Loucy (cell line): Measurements from ENCODE around the gene G2E3.

ENCODE experiments used
- H2AFZ ChIP-seq: fragments of 200-600 bp; sonication (generic); 2 replicates; pipeline ENCODE4 v1.6.0; 2016; ENCODE audit warnings: antibody characterized with exemption, mild to moderate bottlenecking, low read length, moderate library complexity
- H3F3A ChIP-seq: fragments of 200-600 bp; 2 replicates; pipeline ENCODE4 v1.6.0; 2016; ENCODE audit warnings: antibody characterized with exemption, low read depth, mild to moderate bottlenecking
- H3K27me3 ChIP-seq: fragments of 200-600 bp; sonication (generic); 2 replicates; pipeline ENCODE4 v1.6.1; 2014; ENCODE audit warnings: low read length, mild to moderate bottlenecking; ENCODE audit not compliant: insufficient read depth, poor library complexity, severe bottlenecking
- H3K36me3 ChIP-seq: fragments of 200-600 bp; sonication (generic); 2 replicates; pipeline ENCODE4 v1.6.1; 2016; ENCODE audit warnings: low read length; ENCODE audit not compliant: insufficient read depth
- H3K4me1 ChIP-seq: fragments of 200-600 bp; sonication (generic); 2 replicates; pipeline ENCODE4 v1.5.1; 2014; ENCODE audit warnings: low read length, mild to moderate bottlenecking; ENCODE audit not compliant: insufficient read depth, poor library complexity, severe bottlenecking
- H3K4me2 ChIP-seq: fragments of 200-600 bp; sonication (generic); 2 replicates; pipeline ENCODE4 v1.6.0; 2014; ENCODE audit warnings: antibody characterized with exemption, low read length, low read depth, mild to moderate bottlenecking; ENCODE audit not compliant: poor library complexity, severe bottlenecking
- H3K4me3 ChIP-seq: fragments of 200-600 bp; sonication (generic); 2 replicates; pipeline ENCODE4 v1.5.1; 2014; ENCODE audit warnings: low read length, mild to moderate bottlenecking, mixed read lengths; ENCODE audit not compliant: poor library complexity, severe bottlenecking
- H3K79me2 ChIP-seq: fragments of 200-600 bp; sonication (generic); 2 replicates; pipeline ENCODE4 v1.6.1; 2014; ENCODE audit warnings: low read length; ENCODE audit not compliant: insufficient read depth
- H3K9ac ChIP-seq: fragments of 200-600 bp; sonication (generic); 2 replicates; pipeline ENCODE4 v1.6.0; 2014; ENCODE audit warnings: mild to moderate bottlenecking, low read depth, low read length, moderate library complexity; ENCODE audit not compliant: poor library complexity, severe bottlenecking
- H3K9me2 ChIP-seq: fragments of 200-600 bp; sonication (generic); replicated peaks from 2 replicates; pipeline ENCODE4 v1.6.1; 2016; ENCODE audit warnings: low read depth, low read length, mixed read lengths
- H3K9me3 ChIP-seq: fragments of 200-600 bp; sonication (generic); 2 replicates; pipeline ENCODE4 v1.6.1; 2014; ENCODE audit warnings: mild to moderate bottlenecking, antibody characterized with exemption, low read length, low read depth; ENCODE audit not compliant: insufficient read depth
- H4K20me1 ChIP-seq: fragments of 200-600 bp; sonication (generic); 2 replicates; pipeline ENCODE4 v1.6.0; 2014; ENCODE audit warnings: antibody characterized with exemption, low read length, mild to moderate bottlenecking; ENCODE audit not compliant: insufficient read depth, poor library complexity, severe bottlenecking
- EZH2phosphoT487 ChIP-seq: fragments of 200-600 bp; IDR thresholded peaks from 2 replicates; pipeline ENCODE4 v1.6.1; 2018; ENCODE audit warnings: antibody characterized with exemption, mild to moderate bottlenecking, moderate library complexity, borderline replicate concordance
- TF ChIP-seq, protein P1 (sequence below): fragments of 200-600 bp; sonication (generic); conservative IDR thresholded peaks from 2 replicates; pipeline ENCODE4 v1.5.1; 2014; ENCODE audit warnings: mild to moderate bottlenecking, antibody characterized with exemption, low read length

The G2E3 gene

DNA sequence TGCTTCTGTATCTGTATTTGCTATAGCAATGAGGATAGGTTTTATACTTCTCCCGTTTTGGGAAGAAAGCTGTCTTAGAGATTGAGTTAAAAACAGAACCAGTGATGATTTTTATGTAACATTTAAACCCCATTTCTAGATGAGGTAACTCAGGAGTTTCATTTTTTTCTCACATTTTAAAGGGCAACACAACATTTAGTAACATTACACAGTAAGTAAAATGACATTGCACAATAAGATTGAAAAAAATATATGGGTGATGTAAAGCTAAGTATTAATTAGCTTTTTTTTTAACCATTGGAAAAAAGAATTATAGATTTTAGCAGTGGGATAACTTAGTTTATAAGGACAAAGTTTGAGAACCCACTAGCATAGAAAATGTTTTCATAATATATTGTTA is 38.0 kb downstream of the G2E3 start:
- H3K36me3 ChIP-seq: peaks cover 84% of the 10 kb centered on the region; the same call in 1 of the 2 replicates

DNA sequence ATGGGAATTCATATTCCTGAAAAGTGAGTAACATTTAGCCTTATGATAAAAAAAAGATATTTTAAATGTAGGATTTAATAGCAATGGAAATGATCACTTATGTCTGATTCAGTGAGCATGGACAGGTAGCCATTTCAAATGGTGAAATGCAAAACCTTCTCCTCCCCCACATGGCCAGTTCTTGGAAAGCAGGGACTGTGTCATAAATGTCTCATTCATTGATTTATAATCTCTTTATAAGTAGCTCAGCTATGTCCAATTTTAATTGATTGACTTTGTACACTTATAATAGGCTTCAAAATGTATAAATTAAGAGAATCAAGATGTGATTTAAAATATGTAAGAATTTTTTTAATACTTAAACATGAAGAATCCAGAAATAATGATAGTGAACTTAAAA is 38.5 kb downstream of the G2E3 start:
- no peak overlapping the region for H2AFZ ChIP-seq
- no peaks in the 10 kb centered on the region for H3K9me3 ChIP-seq
- no peaks in the 10 kb centered on the region; the same call in 1 of the 2 replicates for H3K79me2 ChIP-seq
- no peaks in the 10 kb centered on the region for H3K27me3 ChIP-seq
- no peak overlapping the region for H3K9ac ChIP-seq
- H4K20me1 ChIP-seq: no peaks in the 10 kb centered on the region
- peaks cover 85% of the 10 kb centered on the region; the same call in 1 of the 2 replicates for H3K36me3 ChIP-seq
- H3F3A ChIP-seq: no peaks in the 10 kb centered on the region
- TF ChIP-seq EZH2phosphoT487: no peak
- TF ChIP-seq, protein P1, sequence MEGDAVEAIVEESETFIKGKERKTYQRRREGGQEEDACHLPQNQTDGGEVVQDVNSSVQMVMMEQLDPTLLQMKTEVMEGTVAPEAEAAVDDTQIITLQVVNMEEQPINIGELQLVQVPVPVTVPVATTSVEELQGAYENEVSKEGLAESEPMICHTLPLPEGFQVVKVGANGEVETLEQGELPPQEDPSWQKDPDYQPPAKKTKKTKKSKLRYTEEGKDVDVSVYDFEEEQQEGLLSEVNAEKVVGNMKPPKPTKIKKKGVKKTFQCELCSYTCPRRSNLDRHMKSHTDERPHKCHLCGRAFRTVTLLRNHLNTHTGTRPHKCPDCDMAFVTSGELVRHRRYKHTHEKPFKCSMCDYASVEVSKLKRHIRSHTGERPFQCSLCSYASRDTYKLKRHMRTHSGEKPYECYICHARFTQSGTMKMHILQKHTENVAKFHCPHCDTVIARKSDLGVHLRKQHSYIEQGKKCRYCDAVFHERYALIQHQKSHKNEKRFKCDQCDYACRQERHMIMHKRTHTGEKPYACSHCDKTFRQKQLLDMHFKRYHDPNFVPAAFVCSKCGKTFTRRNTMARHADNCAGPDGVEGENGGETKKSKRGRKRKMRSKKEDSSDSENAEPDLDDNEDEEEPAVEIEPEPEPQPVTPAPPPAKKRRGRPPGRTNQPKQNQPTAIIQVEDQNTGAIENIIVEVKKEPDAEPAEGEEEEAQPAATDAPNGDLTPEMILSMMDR: no peak
- H3K4me1 ChIP-seq: no peaks in the 10 kb centered on the region
- H3K4me2 ChIP-seq: no peak overlapping the region
- no peak overlapping the region for H3K4me3 ChIP-seq
- H3K9me2 ChIP-seq: no peaks in the 10 kb centered on the region

More for the DNA sequence above, 38.0 kb downstream of the G2E3 start:
- H4K20me1 ChIP-seq: no peaks in the 10 kb centered on the region
- no peaks in the 10 kb centered on the region for H3F3A ChIP-seq
- no peaks in the 10 kb centered on the region; the same call in 1 of the 2 replicates for H3K79me2 ChIP-seq
- no peaks in the 10 kb centered on the region for H3K9me2 ChIP-seq
- H3K9me3 ChIP-seq: no peaks in the 10 kb centered on the region
- no peak overlapping the region for H3K9ac ChIP-seq
- TF ChIP-seq, protein P1: no peak
- no peak for TF ChIP-seq EZH2phosphoT487
- no peak overlapping the region for H2AFZ ChIP-seq
- H3K4me2 ChIP-seq: no peak overlapping the region
- no peaks in the 10 kb centered on the region for H3K27me3 ChIP-seq
- no peaks in the 10 kb centered on the region for H3K4me1 ChIP-seq
- H3K4me3 ChIP-seq: no peak overlapping the region

DNA sequence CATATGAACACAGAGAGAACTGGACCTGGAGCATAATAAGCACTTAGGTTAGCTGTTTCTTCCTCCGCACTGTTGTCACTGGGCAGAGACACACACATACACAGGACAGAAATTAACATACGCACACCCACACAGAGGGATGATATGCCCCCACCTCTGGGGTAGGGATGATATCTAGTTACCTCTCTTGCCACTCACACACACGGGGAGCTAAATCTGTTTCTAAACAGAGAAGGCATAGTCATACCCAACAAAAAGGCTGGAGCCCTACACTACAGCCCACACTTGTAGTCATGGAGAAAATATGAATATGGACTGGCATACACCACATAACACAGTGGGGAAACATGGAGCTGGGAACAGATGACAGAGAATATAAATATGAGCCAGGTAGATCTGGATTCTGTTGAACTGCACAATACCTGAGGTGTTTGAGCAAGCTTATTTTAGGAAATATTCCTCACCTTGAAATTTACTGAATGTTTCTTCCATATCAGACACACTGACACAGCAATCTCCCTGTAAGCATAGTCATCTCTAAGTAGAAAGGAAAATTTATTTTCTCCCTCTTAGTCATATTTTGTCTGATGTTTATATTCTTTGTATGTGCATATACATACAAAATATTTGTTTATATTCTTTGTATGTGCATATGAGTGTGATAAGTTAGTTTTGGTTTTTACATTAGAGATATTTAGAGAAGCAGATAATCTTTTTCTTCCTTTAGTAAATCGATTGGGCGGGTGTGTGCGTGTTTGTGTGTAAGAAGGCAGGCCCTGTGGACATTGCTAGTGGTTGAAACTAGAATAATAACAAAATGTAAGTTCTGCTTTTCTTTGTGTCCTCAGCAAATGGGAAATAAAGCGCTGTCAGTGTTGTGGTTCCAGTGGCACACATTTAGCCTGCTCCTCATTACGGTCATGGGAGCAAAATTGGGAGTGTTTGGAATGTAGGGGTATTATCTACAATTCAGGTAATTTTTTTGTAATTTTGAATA is 42.3 kb downstream of the G2E3 start:
- H3K9me2 ChIP-seq: no peaks in the 10 kb centered on the region
- no peak for TF ChIP-seq EZH2phosphoT487
- TF ChIP-seq, protein P1: no peak
- no peaks in the 10 kb centered on the region for H3K9me3 ChIP-seq
- no peaks in the 10 kb centered on the region for H3F3A ChIP-seq
- no peaks in the 10 kb centered on the region for H3K79me2 ChIP-seq
- no peak overlapping the region for H3K4me2 ChIP-seq
- H3K9ac ChIP-seq: no peak overlapping the region
- H4K20me1 ChIP-seq: no peaks in the 10 kb centered on the region
- no peaks in the 10 kb centered on the region for H3K4me1 ChIP-seq
- H3K4me3 ChIP-seq: no peak overlapping the region
- no peaks in the 10 kb centered on the region for H3K27me3 ChIP-seq
- no peak overlapping the region for H2AFZ ChIP-seq
- peaks cover 94% of the 10 kb centered on the region for H3K36me3 ChIP-seq
